G401 (cell line): ENCODE results near the gene CCR7. TPM values are rescaled to one million over a fixed set of nuclear protein-coding genes. Genes with fewer than 3 reads are reported as not detected.

Experiments
- total RNA-seq: library from RNA; depleted of rRNA; stranded (reverse); fragments of >200 nt; shearing (Covaris generic); gene quantifications from 2 replicates; pipeline ENCODE4 v1.2.3, GENCODE V29; 2014; rRNA removed

CCR7 gene
- total RNA-seq, 1 experiment from 2014 or later, result not detected

Other genes starting within 250 kb of the CCR7 start
- gene GJD3, start 200.7 kb downstream of the CCR7 start, total RNA-seq, result not detected in 2 replicates
- 133 and 277 TPM in 2 replicates for gene TOP2A, start 147.6 kb downstream of the CCR7 start, total RNA-seq
- 44.6 and 46.2 TPM in 2 replicates for gene IGFBP4, start 122.0 kb downstream of the CCR7 start, total RNA-seq
- gene TNS4, start 63.8 kb downstream of the CCR7 start, total RNA-seq, result not detected in 2 replicates
- gene SMARCE1, start 82.3 kb upstream of the CCR7 start, total RNA-seq, result 39.0 and 48.6 TPM in 2 replicates
- not detected in 2 replicates for gene KRT222, start 99.7 kb upstream of the CCR7 start, total RNA-seq
- not detected in 2 replicates for gene KRT24, start 138.3 kb upstream of the CCR7 start, total RNA-seq
- not detected in 2 replicates for gene KRT25, start 189.9 kb upstream of the CCR7 start, total RNA-seq
- gene KRT26, start 206.7 kb upstream of the CCR7 start, total RNA-seq, result not detected in 2 replicates
- not detected in 2 replicates for gene KRT27, start 217.1 kb upstream of the CCR7 start, total RNA-seq
- gene KRT28, start 234.5 kb upstream of the CCR7 start, total RNA-seq, result not detected in 2 replicates